MCF 10A (cell line): ENCODE data around the gene PHYH. TPM values are rescaled to one million over a fixed set of nuclear protein-coding genes. Genes with fewer than 3 reads are reported as not detected.
"Not testable (repeated sequence)": the region's sequence is repeated elsewhere in the genome, so short reads cannot be mapped to it uniquely, and the experiment has no call there.

Experiments used
- BruUV-seq: library from RNA; stranded (reverse); fragments of 400-500 nt; replicated peaks from 2 replicates; lab custom pipeline; 2021; lab: Mats Ljungman, UMichigan
- CTCF ChIA-PET: fragments of 300-600 bp; sonication (Branson Sonifier 250); formaldehyde crosslinking; extraction: SDS; loops from one replicate; lab custom pipeline; 2021; ENCODE audit warnings: antibody characterized with exemption, inconsistent platforms; lab: Yijun Ruan, JAX
- POLR2A ChIA-PET: fragments of 300-600, 350-650 bp; sonication (Branson Sonifier 250); formaldehyde crosslinking; extraction: SDS; loops from one replicate; lab custom pipeline; 2020; ENCODE audit warnings: antibody characterized with exemption, inconsistent platforms; lab: Yijun Ruan, JAX
- DNase-seq: peaks from one replicate; pipeline ENCODE4 v3.0.0-alpha.2; 2018; ENCODE audit not compliant: unreplicated experiment
- H3K27ac Mint-ChIP-seq: one replicate; pipeline ENCODE4 v1.8.0; 2022; ENCODE audit warnings: mild to moderate bottlenecking, low read depth, mixed read lengths; ENCODE audit not compliant: unreplicated experiment
- H3K27me3 Mint-ChIP-seq: one replicate; pipeline ENCODE4 v1.8.0; 2022; ENCODE audit warnings: mixed read lengths; ENCODE audit not compliant: insufficient read depth, unreplicated experiment
- H3K36me3 Mint-ChIP-seq: one replicate; pipeline ENCODE4 v1.8.0; 2022; ENCODE audit warnings: mild to moderate bottlenecking, moderate library complexity, mixed read lengths; ENCODE audit not compliant: insufficient read depth, unreplicated experiment
- H3K4me1 Mint-ChIP-seq: one replicate; pipeline ENCODE4 v1.8.0; 2022; ENCODE audit warnings: mixed read lengths; ENCODE audit not compliant: insufficient read depth, unreplicated experiment
- H3K4me3 Mint-ChIP-seq: one replicate; pipeline ENCODE4 v1.8.0; 2022; ENCODE audit warnings: mild to moderate bottlenecking, moderate library complexity, mixed read lengths; ENCODE audit not compliant: unreplicated experiment
- H3K9me3 Mint-ChIP-seq: one replicate; pipeline ENCODE4 v1.8.0; 2022; ENCODE audit warnings: mixed read lengths; ENCODE audit not compliant: unreplicated experiment
- CTCF ChIP-seq: fragments of 200-600 bp; IDR thresholded peaks from one replicate; pipeline ENCODE4 v1.8.0; 2022; ENCODE audit warnings: antibody characterized with exemption, mild to moderate bottlenecking; ENCODE audit not compliant: unreplicated experiment
- intact Hi-C: fragments of 100-400 bp; cut with micrococcal nuclease; formaldehyde crosslinking; loops from 2 replicates; pipeline ENCODE4 v1.14.1; 2022
- total RNA-seq: library from RNA; stranded (reverse); gene quantifications from 2 replicates; pipeline ENCODE4 v1.2.3, GENCODE V29; 2022

The PHYH gene
- total RNA-seq, 1 experiment from 2014 or later, result 9.8 TPM

- Mint-ChIP-seq H3K9me3 (no peaks in the 10 kb centered on the region), H3K36me3 (no peaks in the 10 kb centered on the region), H3K27me3 (no peaks in the 10 kb centered on the region), H3K4me1 (no peaks in the 10 kb centered on the region), H3K4me3 (no peak overlapping the region), H3K27ac (no peak overlapping the region)
- BruUV-seq, result no TSS peak
- ChIA-PET CTCF (interaction anchor here (0.6 kb wide), 2 partner anchors 41 to 84 kb away, joined by 3 to 7 read pairs; no protein-coding TSS in a partner anchor), POLR2A (no interaction called here)
- TF ChIP-seq CTCF, result no peak
- no peak for DNase-seq
- intact Hi-C loops, result no loop called here
Observed at GRCh38 chr10:13247784-13248183, 52.1 kb downstream of the PHYH start.

- BruUV-seq, result no TSS peak
- Mint-ChIP-seq H3K27me3 (no peaks in the 10 kb centered on the region), H3K4me1 (no peaks in the 10 kb centered on the region), H3K4me3 (no peak overlapping the region), H3K9me3 (no peaks in the 10 kb centered on the region), H3K27ac (no peak overlapping the region), H3K36me3 (no peaks in the 10 kb centered on the region)
- ChIA-PET POLR2A (no interaction called here), CTCF (interaction anchor here (0.6 kb wide), 2 partner anchors 40 to 83 kb away, joined by 3 to 7 read pairs; no protein-coding TSS in a partner anchor)
- no peak for TF ChIP-seq CTCF
- intact Hi-C loops, result no loop called here
- DNase-seq, result no peak
Observed at GRCh38 chr10:13247246-13247645, 52.6 kb downstream of the PHYH start.

- H3K4me3 Mint-ChIP-seq, H3K4me1 Mint-ChIP-seq, BruUV-seq, DNase-seq, H3K27me3 Mint-ChIP-seq, intact Hi-C loops, H3K27ac Mint-ChIP-seq, H3K9me3 Mint-ChIP-seq, POLR2A ChIA-PET, CTCF ChIA-PET, H3K36me3 Mint-ChIP-seq: not testable (repeated sequence)
Observed at GRCh38 chr10:13242260-13242659, 57.6 kb downstream of the PHYH start.

- Mint-ChIP-seq H3K9me3 (no peaks in the 10 kb centered on the region), H3K4me1 (no peaks in the 10 kb centered on the region), H3K4me3 (no peak overlapping the region), H3K27me3 (no peaks in the 10 kb centered on the region), H3K36me3 (peaks cover 6% of the 10 kb centered on the region), H3K27ac (no peak overlapping the region)
- CTCF ChIA-PET, result interaction anchor here (0.8 kb wide), 1 partner anchor 12 kb away, joined by 5 read pairs; no protein-coding TSS in a partner anchor
- intact Hi-C loops, result no loop called here
- no peak for DNase-seq
- no TSS peak for BruUV-seq
- POLR2A ChIA-PET, result no interaction called here
- TF ChIP-seq CTCF, result no peak
Observed at GRCh38 chr10:13241613-13242012, 58.3 kb downstream of the PHYH start.

GRCh38 chr10:13239923-13240322 lies 59.9 kb downstream of the PHYH start:
- POLR2A ChIA-PET, result no interaction called here
- intact Hi-C loops, result no loop called here
- BruUV-seq, result no TSS peak

More at GRCh38 chr10:13239923-13240322, 59.9 kb downstream of the PHYH start:
- TF ChIP-seq CTCF, result no peak
- Mint-ChIP-seq H3K27ac (no peak overlapping the region), H3K9me3 (no peaks in the 10 kb centered on the region), H3K4me1 (no peaks in the 10 kb centered on the region), H3K27me3 (no peaks in the 10 kb centered on the region), H3K4me3 (no peak overlapping the region), H3K36me3 (peaks cover 6% of the 10 kb centered on the region)
- CTCF ChIA-PET, result no interaction called here
- DNase-seq, result no peak
